Keratinocyte (primary cell): ENCODE results near the gene JAKMIP1.

Source experiments
- CTCF ChIP-seq, 3 experiments: IDR thresholded peaks in 1 of 3; conservative IDR thresholded peaks in 1 of 3; optimal IDR thresholded peaks in 1 of 3; 2 replicates in 2 of 3; 3 replicates in 1 of 3; pipeline versions ENCODE3 to v1.5.1; 2011; ENCODE audit warnings: low read length in 3 of 3, mild to moderate bottlenecking in 3 of 3, moderate library complexity in 2 of 3, control low read depth in 1 of 3, inconsistent platforms in 1 of 3; ENCODE audit not compliant: insufficient read depth in 2 of 3; ENCODE audit errors: extremely low read depth in 1 of 3
- EZH2 ChIP-seq: IDR thresholded peaks from one replicate; pipeline ENCODE4 v1.6.1; 2012; ENCODE audit warnings: inconsistent platforms, mild to moderate bottlenecking, low read length, moderate library complexity

- TF ChIP-seq CTCF (optimal IDR thresholded peaks at IDR 0.05 in 1 of 3, IDR thresholded peaks at IDR 0.05 in 1 of 3, conservative IDR thresholded peaks at IDR 0.05 in 1 of 3; ENCODE audit: extremely low read depth in 1 of 3, insufficient read depth in 2 of 3, low read length in 3 of 3) (no peak), EZH2 (no peak)
These were observed 189.1 kb downstream of the JAKMIP1 start for GRCh38 chr4:6011271-6011671.
